Measurements from ENCODE around the gene ZSWIM4.

Gene ZSWIM4

GRCh38 chr19:13830741-13831536 is 35.7 kb downstream of the ZSWIM4 start:
- no peak for TF ChIP-seq CTCF (IDR thresholded peaks at IDR 0.05; ENCODE audit: low read depth, low read length)
- no peak for DNase-seq (ENCODE audit: extremely low read depth, low read depth)

- no peak for DNase-seq (ENCODE audit: extremely low read depth, low read depth)
- no peak for TF ChIP-seq CTCF (IDR thresholded peaks at IDR 0.05; ENCODE audit: low read depth, low read length)
Observed at GRCh38 chr19:13831537-13832467, 36.6 kb downstream of the ZSWIM4 start.

GRCh38 chr19:13833330-13834243 is 38.3 kb downstream of the ZSWIM4 start:
- peak; percentile 36 for TF ChIP-seq CTCF (IDR thresholded peaks at IDR 0.05; ENCODE audit: low read depth, low read length)
- no peak for DNase-seq (ENCODE audit: extremely low read depth, low read depth)

GRCh38 chr19:13834244-13835069 is 39.2 kb downstream of the ZSWIM4 start:
- TF ChIP-seq CTCF (IDR thresholded peaks at IDR 0.05; ENCODE audit: low read depth, low read length): no peak
- DNase-seq (ENCODE audit: extremely low read depth, low read depth): no peak

- DNase-seq (ENCODE audit: extremely low read depth, low read depth): no peak
Observed at GRCh38 chr19:13835791-13836723, 40.8 kb downstream of the ZSWIM4 start.

More at GRCh38 chr19:13835791-13836723, 40.8 kb downstream of the ZSWIM4 start:
- TF ChIP-seq CTCF (IDR thresholded peaks at IDR 0.05; ENCODE audit: low read depth, low read length): no peak
